GM20000 (cell line): Measurements from ENCODE around the gene C22orf31.
"Not testable (repeated sequence)": the region's sequence is repeated elsewhere in the genome, so short reads cannot be mapped to it uniquely, and the experiment has no call there.

Source experiments
- DNase-seq: peaks from one replicate; pipeline ENCODE4 v3.0.0; 2012; ENCODE audit warnings: low spot score
- TF ChIP-seq, protein P1 (sequence below): IDR thresholded peaks from 2 replicates; pipeline ENCODE4 v1.5.1; 2012; ENCODE audit warnings: mild to moderate bottlenecking, control low read depth; ENCODE audit errors: extremely low read depth, missing control alignments

The C22orf31 gene

DNA sequence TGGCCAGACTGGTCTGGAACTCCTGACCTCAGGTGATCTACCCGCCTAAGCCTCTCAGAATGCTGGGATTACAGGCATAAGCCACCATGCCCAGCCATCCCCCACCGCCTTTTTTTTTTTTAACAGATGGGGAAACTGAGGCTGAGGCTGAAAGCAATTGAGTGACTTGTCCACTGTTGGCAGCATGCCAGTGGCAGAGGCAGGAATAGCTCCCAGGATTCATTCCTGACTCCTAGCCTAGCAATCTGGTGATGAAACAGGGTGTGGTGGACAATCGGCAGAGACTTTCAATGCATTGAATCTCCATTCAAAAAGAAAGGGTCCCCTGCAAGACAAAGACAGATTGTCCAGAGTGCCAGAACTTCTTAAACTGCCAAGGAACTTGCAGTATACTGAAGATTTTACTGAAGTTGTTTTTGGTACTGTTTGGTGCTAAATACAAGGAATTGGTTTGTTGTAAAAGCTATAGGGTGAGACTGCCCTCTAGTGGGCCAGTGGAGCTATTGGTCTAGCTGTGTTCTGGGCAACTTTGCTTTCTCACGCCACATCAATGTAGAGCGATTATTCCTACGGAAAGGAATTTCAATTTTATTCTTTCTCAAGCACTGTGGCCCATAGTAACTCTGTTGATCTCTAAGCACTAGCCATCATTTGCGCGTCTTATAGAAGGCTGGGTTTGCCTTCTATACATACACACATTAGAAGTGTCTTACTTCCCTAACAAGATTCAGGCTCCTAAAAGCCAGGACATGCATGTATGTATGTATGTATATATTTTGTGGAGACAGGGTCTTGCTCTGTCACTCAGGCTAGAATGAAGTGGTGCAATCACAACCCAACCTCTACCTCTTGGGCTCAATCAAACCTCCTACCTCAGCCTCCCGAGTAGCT, 21.0 kb downstream of the C22orf31 start:
- DNase-seq, result peak; percentile 79
- TF ChIP-seq, protein P1, sequence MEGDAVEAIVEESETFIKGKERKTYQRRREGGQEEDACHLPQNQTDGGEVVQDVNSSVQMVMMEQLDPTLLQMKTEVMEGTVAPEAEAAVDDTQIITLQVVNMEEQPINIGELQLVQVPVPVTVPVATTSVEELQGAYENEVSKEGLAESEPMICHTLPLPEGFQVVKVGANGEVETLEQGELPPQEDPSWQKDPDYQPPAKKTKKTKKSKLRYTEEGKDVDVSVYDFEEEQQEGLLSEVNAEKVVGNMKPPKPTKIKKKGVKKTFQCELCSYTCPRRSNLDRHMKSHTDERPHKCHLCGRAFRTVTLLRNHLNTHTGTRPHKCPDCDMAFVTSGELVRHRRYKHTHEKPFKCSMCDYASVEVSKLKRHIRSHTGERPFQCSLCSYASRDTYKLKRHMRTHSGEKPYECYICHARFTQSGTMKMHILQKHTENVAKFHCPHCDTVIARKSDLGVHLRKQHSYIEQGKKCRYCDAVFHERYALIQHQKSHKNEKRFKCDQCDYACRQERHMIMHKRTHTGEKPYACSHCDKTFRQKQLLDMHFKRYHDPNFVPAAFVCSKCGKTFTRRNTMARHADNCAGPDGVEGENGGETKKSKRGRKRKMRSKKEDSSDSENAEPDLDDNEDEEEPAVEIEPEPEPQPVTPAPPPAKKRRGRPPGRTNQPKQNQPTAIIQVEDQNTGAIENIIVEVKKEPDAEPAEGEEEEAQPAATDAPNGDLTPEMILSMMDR, result peak; percentile 92

DNA sequence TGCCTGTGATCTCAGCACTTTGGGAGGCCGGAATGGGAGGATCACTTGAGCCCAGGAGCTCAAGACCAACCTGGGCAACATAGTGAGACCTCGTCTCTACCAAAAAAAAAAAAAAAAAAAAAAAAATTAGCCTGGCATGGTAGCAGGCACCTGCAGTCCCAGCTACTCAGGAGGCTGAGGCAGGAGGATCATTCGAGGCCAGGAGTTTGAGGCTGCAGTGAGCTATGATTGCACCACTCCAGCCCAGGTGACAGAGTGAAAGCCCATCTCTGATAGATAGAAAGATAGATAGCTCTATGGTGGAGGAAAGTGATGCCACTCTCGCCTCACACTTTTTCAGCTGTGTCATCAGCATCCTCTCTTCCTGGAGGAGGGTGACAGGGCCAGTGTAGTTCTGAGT, 21.9 kb downstream of the C22orf31 start:
- DNase-seq, result not testable (repeated sequence)

DNA sequence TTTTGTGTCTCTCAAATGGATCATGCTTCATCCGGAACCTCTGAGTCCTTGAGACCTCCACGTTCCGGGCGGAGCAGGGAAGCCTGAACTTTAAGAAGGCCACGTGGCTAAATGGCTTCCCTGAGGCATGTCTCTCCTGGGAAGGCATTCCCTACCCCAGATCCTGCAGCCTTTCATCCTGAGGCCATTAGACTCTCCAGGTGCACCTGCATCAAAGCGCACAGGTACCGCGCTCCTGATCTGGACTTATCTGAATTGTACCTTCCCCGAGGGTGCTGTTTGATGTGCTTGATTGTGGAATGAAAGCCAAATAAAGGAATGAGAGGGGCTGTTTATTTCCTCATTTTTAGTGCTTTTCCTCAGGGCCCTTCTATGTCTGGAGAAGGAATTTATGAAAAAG, 22.5 kb downstream of the C22orf31 start:
- TF ChIP-seq, protein P1, result no peak

DNA sequence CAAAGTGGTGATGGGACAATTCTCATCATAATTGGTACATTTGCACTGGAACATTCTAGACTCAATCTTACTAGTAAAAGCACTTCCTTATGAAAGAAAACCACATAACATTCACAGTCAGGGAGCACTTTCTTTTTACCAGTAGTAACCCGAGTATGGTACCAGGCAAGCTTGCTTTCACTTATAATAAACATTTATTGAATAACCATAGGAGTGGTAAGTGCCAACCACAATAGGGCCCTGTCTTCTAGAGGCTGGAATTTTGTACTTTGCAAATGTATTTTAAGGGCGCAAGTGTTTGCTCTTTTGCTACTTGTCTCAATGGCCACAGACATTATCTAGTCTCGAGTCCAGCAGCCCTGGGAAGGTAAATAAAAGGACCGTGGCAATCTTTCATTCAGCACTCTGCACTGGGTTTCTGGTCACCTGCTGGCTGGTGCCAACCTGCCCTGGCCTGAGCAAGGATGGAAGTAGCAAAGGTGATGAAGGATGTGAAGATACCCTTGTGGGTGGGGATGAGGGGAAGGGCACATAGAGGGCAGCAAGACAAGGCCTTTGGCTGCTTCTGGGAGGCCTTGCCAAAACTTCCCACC, 24.2 kb downstream of the C22orf31 start:
- TF ChIP-seq, protein P1, result no peak
- DNase-seq, result no peak

More for the DNA sequence above, 22.5 kb downstream of the C22orf31 start:
- DNase-seq, result no peak

DNA sequence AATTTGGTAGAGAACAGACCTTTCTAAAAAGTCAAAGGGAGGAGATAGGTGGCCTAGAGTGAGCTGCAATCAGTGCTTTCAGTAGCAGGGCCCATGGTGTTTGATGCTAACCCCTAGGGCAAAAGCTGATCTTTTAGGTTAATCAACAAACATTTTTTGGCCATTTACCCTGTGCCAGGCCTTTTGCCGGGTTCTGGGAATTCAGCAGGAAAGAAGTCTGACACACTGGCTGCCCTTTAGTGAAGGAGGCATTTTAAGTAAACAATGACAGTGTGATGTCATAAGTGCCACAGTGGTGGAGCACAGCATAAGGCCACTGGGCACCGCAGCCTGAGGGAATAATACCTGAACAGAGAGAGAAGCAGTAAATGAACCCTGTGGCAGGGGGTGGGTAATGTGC, 29.0 kb downstream of the C22orf31 start:
- TF ChIP-seq, protein P1, result no peak
- DNase-seq, result no peak

DNA sequence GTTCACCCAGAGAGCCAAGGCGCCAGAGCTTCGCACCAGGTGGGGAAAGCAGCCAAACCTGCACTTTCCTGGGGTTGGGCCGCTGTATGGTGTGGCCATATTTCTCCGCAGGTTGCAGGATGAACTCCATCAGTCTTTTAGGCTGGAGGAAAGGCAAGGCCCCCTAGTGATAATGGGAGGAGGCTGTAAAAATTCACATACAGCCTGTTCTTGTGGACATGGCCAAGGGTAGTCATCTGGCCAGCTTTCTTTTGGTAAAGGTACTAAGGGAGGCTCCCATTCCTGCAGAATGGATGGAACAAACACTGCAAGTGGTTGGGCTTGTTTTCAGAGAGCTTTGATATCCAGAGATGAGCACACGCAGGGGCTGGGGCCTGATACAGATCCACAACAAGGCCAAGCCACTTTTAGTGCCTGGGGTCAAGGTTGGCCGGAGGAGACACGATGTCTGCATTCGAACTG, 29.6 kb downstream of the C22orf31 start:
- TF ChIP-seq, protein P1, result no peak
- no peak for DNase-seq

DNA sequence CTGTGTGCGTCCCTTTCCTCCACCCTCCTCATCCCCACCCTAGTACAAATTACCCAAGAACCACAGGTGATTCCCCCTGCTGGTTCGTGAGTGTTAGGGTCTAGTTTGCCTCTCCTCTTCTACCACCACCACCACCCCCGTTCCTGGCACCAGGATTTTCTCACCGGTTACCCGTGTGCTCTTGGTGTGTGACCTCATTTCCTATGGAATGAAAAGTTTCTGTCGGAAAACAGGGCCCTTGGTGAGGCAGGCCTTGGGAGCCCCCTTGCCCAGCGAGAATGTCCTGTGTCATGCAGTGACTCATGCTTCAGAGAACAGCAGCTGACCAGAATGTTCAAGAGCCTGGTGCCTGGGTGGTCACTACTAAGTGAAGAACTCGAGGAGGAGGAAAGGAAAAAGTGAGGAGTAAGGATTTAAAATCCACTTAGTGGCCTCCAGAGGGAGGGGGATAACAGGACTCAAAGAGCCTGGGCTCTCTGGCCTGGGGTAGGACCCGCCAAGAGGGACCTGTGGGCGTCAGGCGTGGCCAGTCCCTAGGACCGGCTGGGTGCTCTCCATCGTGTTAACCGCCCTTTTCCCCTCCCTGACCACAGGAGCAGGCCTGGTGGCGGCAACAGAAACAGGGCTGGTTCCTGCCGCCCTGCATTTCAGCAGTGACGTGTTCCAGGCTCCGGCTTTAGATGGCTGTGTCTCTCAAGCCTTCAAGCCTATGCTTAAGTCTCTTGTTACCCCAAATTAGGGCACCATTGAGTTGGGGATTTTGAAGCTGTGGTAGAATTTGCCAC, 30.2 kb downstream of the C22orf31 start:
- TF ChIP-seq, protein P1, result no peak
- no peak for DNase-seq
